ENCODE measurements around the gene FRMPD1. TPM values are rescaled to one million over a fixed set of nuclear protein-coding genes. Genes with fewer than 3 reads are reported as not detected.

FRMPD1 gene
- total and polyA plus RNA-seq, 2 of the 13 experiments (the other 11 are each of a cell fraction or from before 2014, with no cell fraction given): not detected

DNA sequence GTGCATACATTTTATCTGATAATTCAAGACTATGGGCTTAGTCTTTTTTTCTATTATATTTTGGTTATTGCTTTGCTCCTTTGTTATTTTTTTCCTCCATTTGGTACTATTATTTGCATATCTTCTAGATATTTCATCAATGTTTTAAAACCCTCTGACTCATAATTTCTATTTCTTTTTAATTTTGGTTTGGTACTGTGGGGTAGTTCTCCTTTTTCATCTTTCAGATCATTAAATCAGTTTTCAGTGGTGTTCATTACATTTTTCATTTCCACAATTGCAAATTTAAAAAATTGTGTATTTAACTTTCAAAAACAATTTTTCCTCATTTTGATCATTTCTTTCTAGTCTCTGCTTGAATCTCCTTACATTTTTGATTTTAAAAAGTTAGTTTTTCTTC is 7.5 kb upstream of the FRMPD1 start:
- Histone ChIP-seq H3K79me2 (ENCODE audit: insufficient read depth, low read length) (no peaks in the 10 kb centered on the region), H3K27me3 (ENCODE audit: control insufficient read depth in 1 of 2, insufficient read depth in 2 of 2, low read length in 2 of 2) (peaks cover 0 to 38% of the 10 kb centered on the region in 2 experiments; a peak in 2 of 5 replicates), H3K4me1 (ENCODE audit: insufficient read depth, low read length) (no peaks in the 10 kb centered on the region), H3K27ac (ENCODE audit: extremely low read length, insufficient read depth, low read length) (no peak overlapping the region), H3K36me3 (replicated peaks in 1 of 2; ENCODE audit: control insufficient read depth in 1 of 2, insufficient read depth in 2 of 2, low read length in 2 of 2) (no peaks in the 10 kb centered on the region), H3K4me2 (ENCODE audit: low read depth, low read length) (no peak overlapping the region), H3K9me3 (ENCODE audit: low read length) (no peaks in the 10 kb centered on the region), H3K9ac (ENCODE audit: insufficient read depth, low read depth, low read length) (no peak overlapping the region), H4K20me1 (ENCODE audit: insufficient read depth, low read length) (no peaks in the 10 kb centered on the region), H3K4me3 (replicated peaks in 1 of 3; ENCODE audit: insufficient read depth in 1 of 3, low read depth in 2 of 3, low read length in 3 of 3) (no peak overlapping the region), H2AFZ (ENCODE audit: low read length) (no peak overlapping the region)
- no peak for DNase-seq (ENCODE audit: low spot score)
- in situ Hi-C loops (cut with HindIII; ENCODE audit: extremely low pct_ligation_motif_present, low pct_unique_long_range_greater_than_20kb): no loop called here
- ChIA-PET POLR2A (no interaction called here), CTCF (ENCODE audit: low intra/inter-chr PET ratio, low total read pairs) (no interaction called here)
- FAIRE-seq: no peak
- ATAC-seq: no peak
- no TSS peak for BruUV-seq (replicated peaks)
- intact Hi-C loops (cut with micrococcal nuclease; ENCODE audit: unreplicated experiment): no loop called here
- TF ChIP-seq MBNL3 (CRISPR knock-in tag; conservative IDR thresholded peaks at IDR 0.05) (no peak), SMARCC2 (IDR thresholded peaks at IDR 0.05) (no peak), ZBTB33 (CRISPR knock-in tag; IDR thresholded peaks at IDR 0.05) (no peak), HNF4A (CRISPR knock-in tag; IDR thresholded peaks at IDR 0.05) (no peak), POLR2G (IDR thresholded peaks at IDR 0.05; ENCODE audit: low read depth, low read length) (no peak), ZNF567 (CRISPR knock-in tag; IDR thresholded peaks at IDR 0.05; ENCODE audit: borderline replicate concordance) (no peak), ARID2 (CRISPR knock-in tag; IDR thresholded peaks at IDR 0.05; ENCODE audit: borderline replicate concordance) (no peak), TGIF2 (CRISPR knock-in tag; IDR thresholded peaks at IDR 0.05) (no peak), GATAD2A (CRISPR knock-in tag; IDR thresholded peaks at IDR 0.05) (no peak), ZNF468 (CRISPR knock-in tag; IDR thresholded peaks at IDR 0.05) (no peak), SP2 (CRISPR knock-in tag; IDR thresholded peaks at IDR 0.05) (no peak), FLYWCH1 (CRISPR knock-in tag; IDR thresholded peaks at IDR 0.05) (no peak), DMAP1 (CRISPR knock-in tag; IDR thresholded peaks at IDR 0.05) (no peak), DR1 (CRISPR knock-in tag; IDR thresholded peaks at IDR 0.05) (no peak), HNRNPL (IDR thresholded peaks at IDR 0.05; ENCODE audit: low read depth, low read length) (no peak), ZNF441 (CRISPR knock-in tag; IDR thresholded peaks at IDR 0.05; ENCODE audit: borderline replicate concordance) (no peak)
- TF ChIP-seq, protein P1, sequence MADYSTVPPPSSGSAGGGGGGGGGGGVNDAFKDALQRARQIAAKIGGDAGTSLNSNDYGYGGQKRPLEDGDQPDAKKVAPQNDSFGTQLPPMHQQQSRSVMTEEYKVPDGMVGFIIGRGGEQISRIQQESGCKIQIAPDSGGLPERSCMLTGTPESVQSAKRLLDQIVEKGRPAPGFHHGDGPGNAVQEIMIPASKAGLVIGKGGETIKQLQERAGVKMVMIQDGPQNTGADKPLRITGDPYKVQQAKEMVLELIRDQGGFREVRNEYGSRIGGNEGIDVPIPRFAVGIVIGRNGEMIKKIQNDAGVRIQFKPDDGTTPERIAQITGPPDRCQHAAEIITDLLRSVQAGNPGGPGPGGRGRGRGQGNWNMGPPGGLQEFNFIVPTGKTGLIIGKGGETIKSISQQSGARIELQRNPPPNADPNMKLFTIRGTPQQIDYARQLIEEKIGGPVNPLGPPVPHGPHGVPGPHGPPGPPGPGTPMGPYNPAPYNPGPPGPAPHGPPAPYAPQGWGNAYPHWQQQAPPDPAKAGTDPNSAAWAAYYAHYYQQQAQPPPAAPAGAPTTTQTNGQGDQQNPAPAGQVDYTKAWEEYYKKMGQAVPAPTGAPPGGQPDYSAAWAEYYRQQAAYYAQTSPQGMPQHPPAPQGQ (CRISPR knock-in tag; IDR thresholded peaks at IDR 0.05; ENCODE audit: borderline replicate concordance): no peak
- TF ChIP-seq, protein P2, sequence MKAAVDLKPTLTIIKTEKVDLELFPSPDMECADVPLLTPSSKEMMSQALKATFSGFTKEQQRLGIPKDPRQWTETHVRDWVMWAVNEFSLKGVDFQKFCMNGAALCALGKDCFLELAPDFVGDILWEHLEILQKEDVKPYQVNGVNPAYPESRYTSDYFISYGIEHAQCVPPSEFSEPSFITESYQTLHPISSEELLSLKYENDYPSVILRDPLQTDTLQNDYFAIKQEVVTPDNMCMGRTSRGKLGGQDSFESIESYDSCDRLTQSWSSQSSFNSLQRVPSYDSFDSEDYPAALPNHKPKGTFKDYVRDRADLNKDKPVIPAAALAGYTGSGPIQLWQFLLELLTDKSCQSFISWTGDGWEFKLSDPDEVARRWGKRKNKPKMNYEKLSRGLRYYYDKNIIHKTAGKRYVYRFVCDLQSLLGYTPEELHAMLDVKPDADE (CRISPR knock-in tag; IDR thresholded peaks at IDR 0.05): no peak

All from HepG2 (cell line).